Endothelial cell of umbilical vein (primary cell): ENCODE data around the gene ZNF804A. TPM values are rescaled to one million over a fixed set of nuclear protein-coding genes. Genes with fewer than 3 reads are reported as not detected.

ENCODE experiments used
- BruUV-seq: library from RNA; stranded (reverse); fragments of 400-500 nt; replicated peaks from 2 replicates; lab custom pipeline; 2021; lab: Mats Ljungman, UMichigan
- CTCF ChIA-PET: fragments of 300-600, 350-600 bp; sonication (Branson Sonifier 250); formaldehyde crosslinking; loops from one replicate; lab custom pipeline; 2021; ENCODE audit warnings: antibody characterized with exemption, inconsistent platforms; lab: Charles Lee
- POLR2A ChIA-PET: fragments of 300-600, 350-600 bp; sonication (Branson Sonifier 250); formaldehyde crosslinking; loops from one replicate; lab custom pipeline; 2021; ENCODE audit warnings: antibody characterized with exemption, inconsistent platforms; lab: Charles Lee
- DNase-seq: peaks from one replicate; pipeline ENCODE4 v3.0.0-alpha.2; 2011; ENCODE audit warnings: low read depth, low spot score
- FAIRE-seq: peaks from 2 replicates; lab custom pipeline; 2011; peaks lifted over from hg19 to GRCh38; lab: Jason Lieb, UNC
- H2AFZ ChIP-seq: 2 replicates; pipeline ENCODE4 v1.6.0; 2012; ENCODE audit warnings: low read depth, low read length, control low read depth, inconsistent platforms
- H3K27ac ChIP-seq: 2 replicates; pipeline ENCODE4 v1.5.1; 2011; ENCODE audit warnings: low read depth, mild to moderate bottlenecking, control low read depth, low read length, moderate library complexity; ENCODE audit not compliant: insufficient read depth
- H3K27me3 ChIP-seq, 2 experiments: 2 replicates each; pipeline versions ENCODE4 v1.6.0 to v1.6.1; 2011; ENCODE audit warnings: low read length in 2 of 2, mixed read lengths in 1 of 2; ENCODE audit not compliant: control insufficient read depth in 2 of 2, insufficient read depth in 2 of 2
- H3K36me3 ChIP-seq, 2 experiments: 2 replicates in 1 of 2; 3 replicates in 1 of 2; pipeline ENCODE4 v1.5.1; 2011; ENCODE audit warnings: low read length in 2 of 2, mild to moderate bottlenecking in 1 of 2, moderate library complexity in 1 of 2; ENCODE audit not compliant: control insufficient read depth in 2 of 2, insufficient read depth in 2 of 2; ENCODE audit errors: extremely low read depth in 1 of 2
- H3K4me1 ChIP-seq: 3 replicates; pipeline ENCODE4 v1.5.1; 2011; ENCODE audit warnings: mild to moderate bottlenecking, low read length; ENCODE audit not compliant: control insufficient read depth, insufficient read depth; ENCODE audit errors: extremely low read depth
- H3K4me2 ChIP-seq: 2 replicates; pipeline ENCODE4 v1.6.1; 2011; ENCODE audit warnings: low read length, control low read depth, mixed read lengths; ENCODE audit not compliant: insufficient read depth
- H3K4me3 ChIP-seq, 3 experiments: fragments of 200-600 bp in 1 of 3; sonication (generic), shearing (Covaris generic) in 1 of 3; replicated peaks in 1 of 3; 2 replicates each; pipeline ENCODE4 v1.5.1; 2011 to 2016; ENCODE audit warnings: control low read depth in 3 of 3, low read length in 3 of 3, mild to moderate bottlenecking in 2 of 3, inconsistent platforms in 1 of 3, low read depth in 1 of 3, moderate library complexity in 1 of 3; ENCODE audit not compliant: insufficient read depth in 1 of 3
- H3K79me2 ChIP-seq: 2 replicates; pipeline ENCODE4 v1.6.0; 2012; ENCODE audit warnings: low read length, inconsistent platforms; ENCODE audit not compliant: control insufficient read depth, insufficient read depth
- H3K9ac ChIP-seq: replicated peaks from 2 replicates; pipeline ENCODE3; 2011; ENCODE audit warnings: low read length, control low read depth; ENCODE audit not compliant: insufficient read depth; ENCODE audit errors: extremely low read depth
- H3K9me1 ChIP-seq: replicated peaks from 3 replicates; pipeline ENCODE4 v1.6.0; 2011; ENCODE audit warnings: mild to moderate bottlenecking, low read length; ENCODE audit not compliant: control insufficient read depth, insufficient read depth; ENCODE audit errors: extremely low read depth
- H3K9me3 ChIP-seq: replicated peaks from 2 replicates; pipeline ENCODE4 v1.5.1; 2012; ENCODE audit warnings: low read length, inconsistent platforms; ENCODE audit not compliant: control insufficient read depth, insufficient read depth
- H4K20me1 ChIP-seq: replicated peaks from 2 replicates; pipeline ENCODE3; 2011; ENCODE audit warnings: mild to moderate bottlenecking, low read length; ENCODE audit not compliant: control insufficient read depth, insufficient read depth; ENCODE audit errors: extremely low read depth
- EZH2 ChIP-seq: IDR thresholded peaks from 2 replicates; pipeline ENCODE4 v1.6.1; 2012; ENCODE audit warnings: borderline replicate concordance, low read depth, mild to moderate bottlenecking, moderate library complexity, low read length, inconsistent platforms; ENCODE audit not compliant: severe bottlenecking
- FOS ChIP-seq: IDR thresholded peaks from 2 replicates; pipeline ENCODE4 v1.6.1; 2011; ENCODE audit warnings: mild to moderate bottlenecking, low read length, moderate library complexity, borderline replicate concordance; ENCODE audit not compliant: insufficient read depth
- GATA2 ChIP-seq: IDR thresholded peaks from 2 replicates; pipeline ENCODE4 v1.7.0; 2011; ENCODE audit warnings: low read depth, mild to moderate bottlenecking, moderate library complexity, mixed read lengths, low read length; ENCODE audit not compliant: insufficient read length, insufficient read depth
- JUN ChIP-seq: IDR thresholded peaks from 2 replicates; pipeline ENCODE4 v1.6.1; 2011; ENCODE audit warnings: borderline replicate concordance, low read depth; ENCODE audit not compliant: insufficient read length, insufficient read depth
- MAX ChIP-seq: IDR thresholded peaks from 2 replicates; pipeline ENCODE4 v1.6.1; 2011; ENCODE audit not compliant: insufficient read depth, insufficient read length
- MYC ChIP-seq: IDR thresholded peaks from one replicate; pipeline ENCODE4 v1.6.1; 2011; ENCODE audit warnings: mild to moderate bottlenecking, low read depth, low read length
- POLR2A ChIP-seq: IDR thresholded peaks from 2 replicates; pipeline ENCODE4 v1.6.1; 2012; ENCODE audit warnings: low read depth, mild to moderate bottlenecking, control low read depth, low read length
- POLR2AphosphoS5 ChIP-seq: IDR thresholded peaks from 2 replicates; pipeline ENCODE4 v1.6.1; 2012; ENCODE audit warnings: low read depth, mild to moderate bottlenecking, control low read depth, low read length, moderate library complexity; ENCODE audit not compliant: insufficient read depth
- dilution Hi-C: fragments of 300-500 bp; cut with MboI; formaldehyde crosslinking; loops from one replicate; pipeline ENCODE4 v1.15.0; 2019; ENCODE audit warnings: low sequenced_read_pairs; ENCODE audit not compliant: extremely low pct_ligation_motif_present
- intact Hi-C: fragments of 100-400 bp; cut with micrococcal nuclease; formaldehyde crosslinking; loops from one replicate; pipeline ENCODE4 v1.10.0; 2022
- polyA plus RNA-seq, 4 experiments: library from polyadenylated mRNA; depleted of rRNA in 3 of 4; stranded (reverse) in 3 of 4; unstranded in 1 of 4; fragments of >200 nt; gene quantifications; 2 replicates each; pipeline versions ENCODE4 v1.2.1 to v1.2.3, GENCODE V29; 2011 to 2012; ENCODE audit warnings: missing spikeins in 1 of 4
- total RNA-seq: library from RNA; stranded (reverse); gene quantifications from 2 replicates; pipeline ENCODE4 v1.2.3, GENCODE V29; 2021
- TF ChIP-seq, protein P1 (sequence below), 2 donors: IDR thresholded peaks; 1 replicate in 1 of 2; 2 replicates in 1 of 2; pipeline ENCODE4 v1.5.1; 2011; ENCODE audit warnings: low read length in 2 of 2, mild to moderate bottlenecking in 2 of 2, moderate library complexity in 2 of 2, control low read depth in 1 of 2, inconsistent platforms in 1 of 2, low read depth in 1 of 2; ENCODE audit not compliant: insufficient read depth in 1 of 2; ENCODE audit errors: extremely low read depth in 1 of 2

The ZNF804A gene
- total and polyA plus RNA-seq, 2 donors (not counting 3 experiments of a cell fraction or from before 2014, with no cell fraction given): 0.22 TPM; not detected in 1

- Histone ChIP-seq H3K9me1 (no peaks in the 10 kb centered on the region), H2AFZ (no peak overlapping the region), H3K9ac (no peak overlapping the region), H3K4me1 (no peaks in the 10 kb centered on the region), H3K36me3 (no peaks in the 10 kb centered on the region), H3K4me2 (no peak overlapping the region), H3K79me2 (no peaks in the 10 kb centered on the region), H3K4me3 (no peak overlapping the region), H3K9me3 (no peaks in the 10 kb centered on the region), H3K27me3 (no peaks in the 10 kb centered on the region), H4K20me1 (no peaks in the 10 kb centered on the region), H3K27ac (no peak overlapping the region)
- no peak for DNase-seq
- no TSS peak for BruUV-seq
- TF ChIP-seq POLR2AphosphoS5: no peak
- TF ChIP-seq GATA2: no peak
- no peak for TF ChIP-seq EZH2
- TF ChIP-seq JUN: no peak
- TF ChIP-seq MAX: no peak
- TF ChIP-seq FOS: no peak
- TF ChIP-seq, protein P1, sequence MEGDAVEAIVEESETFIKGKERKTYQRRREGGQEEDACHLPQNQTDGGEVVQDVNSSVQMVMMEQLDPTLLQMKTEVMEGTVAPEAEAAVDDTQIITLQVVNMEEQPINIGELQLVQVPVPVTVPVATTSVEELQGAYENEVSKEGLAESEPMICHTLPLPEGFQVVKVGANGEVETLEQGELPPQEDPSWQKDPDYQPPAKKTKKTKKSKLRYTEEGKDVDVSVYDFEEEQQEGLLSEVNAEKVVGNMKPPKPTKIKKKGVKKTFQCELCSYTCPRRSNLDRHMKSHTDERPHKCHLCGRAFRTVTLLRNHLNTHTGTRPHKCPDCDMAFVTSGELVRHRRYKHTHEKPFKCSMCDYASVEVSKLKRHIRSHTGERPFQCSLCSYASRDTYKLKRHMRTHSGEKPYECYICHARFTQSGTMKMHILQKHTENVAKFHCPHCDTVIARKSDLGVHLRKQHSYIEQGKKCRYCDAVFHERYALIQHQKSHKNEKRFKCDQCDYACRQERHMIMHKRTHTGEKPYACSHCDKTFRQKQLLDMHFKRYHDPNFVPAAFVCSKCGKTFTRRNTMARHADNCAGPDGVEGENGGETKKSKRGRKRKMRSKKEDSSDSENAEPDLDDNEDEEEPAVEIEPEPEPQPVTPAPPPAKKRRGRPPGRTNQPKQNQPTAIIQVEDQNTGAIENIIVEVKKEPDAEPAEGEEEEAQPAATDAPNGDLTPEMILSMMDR (IDR thresholded peaks at IDR 0.05; ENCODE audit: extremely low read depth in 1 of 2, insufficient read depth in 1 of 2, low read depth in 1 of 2, low read length in 2 of 2): no peak
- TF ChIP-seq POLR2A: no peak
- no peak for TF ChIP-seq MYC
- CTCF ChIA-PET: no interaction called here
- FAIRE-seq: no peak
- POLR2A ChIA-PET: no interaction called here
- dilution Hi-C loops: no loop called here
- intact Hi-C loops: no loop called here
Measured at GRCh38 chr2:184814421-184814820, 216.1 kb downstream of the ZNF804A start.
